PC-3 (cell line): Measurements from ENCODE around the gene CELA2B.
"Not testable (repeated sequence)": the region's sequence is repeated elsewhere in the genome, so short reads cannot be mapped to it uniquely, and the experiment has no call there.

Experiments
- CTCF ChIP-seq: fragments of 300-600 bp; sonication (generic); conservative IDR thresholded peaks from 2 replicates; pipeline ENCODE4 v1.5.1; 2017; ENCODE audit warnings: antibody characterized with exemption, low read depth, mild to moderate bottlenecking, low read length
- EZH2phosphoT487 ChIP-seq: fragments of 300-600 bp; sonication (generic); IDR thresholded peaks from 2 replicates; pipeline ENCODE4 v1.6.1; 2018; ENCODE audit warnings: mild to moderate bottlenecking, antibody characterized with exemption, low read length, borderline replicate concordance

- TF ChIP-seq EZH2phosphoT487, CTCF: not testable (repeated sequence)
Observed at GRCh38 chr1:15434739-15435138, 41.2 kb upstream of the CELA2B start.
